ENCODE data around the gene TGFBR2. TPM values are rescaled to one million over a fixed set of nuclear protein-coding genes. Genes with fewer than 3 reads are reported as not detected.

TGFBR2 gene
- total and polyA plus RNA-seq, 10 of the 15 experiments (the other 5 are each of a cell fraction or from before 2014, with no cell fraction given): 0.02 to 0.98 (median 0.18) TPM; not detected in 1

DNA sequence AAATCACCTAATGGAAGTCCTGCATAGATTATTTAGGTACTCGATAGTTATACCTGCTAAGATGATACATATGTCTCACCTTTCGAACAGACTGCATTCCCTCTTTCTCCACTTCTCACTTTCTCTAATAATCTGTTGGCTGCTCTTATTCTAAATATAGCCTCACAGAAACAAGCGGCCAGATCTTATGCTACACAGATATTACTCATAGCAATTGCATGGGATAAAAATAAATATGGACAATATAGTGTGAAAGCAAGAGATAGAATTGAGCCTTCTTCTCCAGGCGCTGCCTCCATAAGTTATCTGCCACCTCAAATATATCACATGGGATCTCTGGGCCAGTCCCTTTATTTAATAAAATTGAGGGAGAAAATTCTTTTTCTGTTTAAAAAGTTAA is 29.5 kb upstream of the TGFBR2 start (continued):
- TF ChIP-seq CBX5 (IDR thresholded peaks at IDR 0.05; ENCODE audit: low read depth) (no peak), CHD2 (IDR thresholded peaks at IDR 0.05; ENCODE audit: borderline replicate concordance, low read depth, low read length) (no peak), MTA2 (IDR thresholded peaks at IDR 0.05; ENCODE audit: low read depth) (no peak), MYC (IDR thresholded peaks at IDR 0.05; ENCODE audit: insufficient read depth, insufficient read length, insufficient replicate concordance, low read length, severe bottlenecking) (no peak), USF2 (IDR thresholded peaks at IDR 0.05; ENCODE audit: borderline replicate concordance, low read depth, low read length) (no peak), HCFC1 (IDR thresholded peaks at IDR 0.05; ENCODE audit: low read length) (no peak), EGR1 (IDR thresholded peaks at IDR 0.05; ENCODE audit: borderline replicate concordance in 1 of 2, low read depth in 2 of 2, low read length in 2 of 2) (no peak), CUX1 (IDR thresholded peaks at IDR 0.05; ENCODE audit: insufficient replicate concordance, low read depth, low read length) (no peak), ZBTB40 (IDR thresholded peaks at IDR 0.05; ENCODE audit: borderline replicate concordance) (no peak)
- TF ChIP-seq, protein P1, sequence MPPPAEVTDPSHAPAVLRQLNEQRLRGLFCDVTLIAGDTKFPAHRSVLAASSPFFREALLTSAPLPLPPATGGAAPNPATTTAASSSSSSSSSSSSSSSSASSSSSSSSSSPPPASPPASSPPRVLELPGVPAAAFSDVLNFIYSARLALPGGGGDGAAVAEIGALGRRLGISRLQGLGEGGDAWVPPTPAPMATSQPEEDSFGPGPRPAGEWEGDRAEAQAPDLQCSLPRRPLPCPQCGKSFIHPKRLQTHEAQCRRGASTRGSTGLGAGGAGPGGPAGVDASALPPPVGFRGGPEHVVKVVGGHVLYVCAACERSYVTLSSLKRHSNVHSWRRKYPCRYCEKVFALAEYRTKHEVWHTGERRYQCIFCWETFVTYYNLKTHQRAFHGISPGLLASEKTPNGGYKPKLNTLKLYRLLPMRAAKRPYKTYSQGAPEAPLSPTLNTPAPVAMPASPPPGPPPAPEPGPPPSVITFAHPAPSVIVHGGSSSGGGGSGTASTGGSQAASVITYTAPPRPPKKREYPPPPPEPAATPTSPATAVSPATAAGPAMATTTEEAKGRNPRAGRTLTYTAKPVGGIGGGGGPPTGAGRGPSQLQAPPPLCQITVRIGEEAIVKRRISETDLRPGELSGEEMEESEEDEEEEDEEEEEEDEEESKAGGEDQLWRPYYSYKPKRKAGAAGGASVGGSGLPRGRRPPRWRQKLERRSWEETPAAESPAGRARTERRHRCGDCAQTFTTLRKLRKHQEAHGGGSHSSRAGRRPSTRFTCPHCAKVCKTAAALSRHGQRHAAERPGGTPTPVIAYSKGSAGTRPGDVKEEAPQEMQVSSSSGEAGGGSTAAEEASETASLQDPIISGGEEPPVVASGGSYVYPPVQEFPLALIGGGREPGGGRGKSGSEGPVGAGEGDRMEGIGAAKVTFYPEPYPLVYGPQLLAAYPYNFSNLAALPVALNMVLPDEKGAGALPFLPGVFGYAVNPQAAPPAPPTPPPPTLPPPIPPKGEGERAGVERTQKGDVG (CRISPR knock-in tag; IDR thresholded peaks at IDR 0.05): no peak
